Heart left ventricle (tissue), 13 donors: ENCODE data around the gene PHF11.

Experiments
- CTCF ChIP-seq, 12 donors: fragments of 200-600 bp; sonication (generic) in 4 of 12; IDR thresholded peaks; one replicate each; pipeline versions ENCODE4 v1.5.0 to v1.8.0; 2018 to 2022; ENCODE audit warnings: antibody characterized with exemption in 12 of 12, mild to moderate bottlenecking in 5 of 12
- POLR2A ChIP-seq, 2 donors: fragments of 450-650 bp; IDR thresholded peaks; one replicate each; pipeline ENCODE4 v1.6.1; 2017; ENCODE audit warnings: antibody characterized with exemption in 2 of 2, mild to moderate bottlenecking in 2 of 2, moderate library complexity in 2 of 2
- donor health status: ischemic (EF 13 %, LVEDD 7.1; RV severe dilation, severe dysfunction).
- donor health status: DM: no; HTN: yes; CAD: no.
- donor health status: DM: no; HTN: no; CAD: no.
- donor health status: ischemic (EF 25% LVEDD 6.9; RV normal size, moderate dysfunction).
- donor health status: ischemic (EF 25% LVEDD 5.7; RV mildly dilated, moderate dysfunction).
- donor health status: ischemic (EF 35%, LVEDD 5.7; RV mildly dilated, moderate dysfunction).
- donor health status: nonischemic (EF 11% LVEDD 7.7; RV severe dilation, severe dysfunction).
- donor health status: DM: yes; HTN: yes; CAD: no.
- donor health status: PGD.
- donor health status: ischemic (EF 29% LVEDD 5.4; RV normal size, mild dysfunction).
- donor health status: nonischemic (EF 23%, LVEDD 6.1; RV moderate dilation, normal function).

DNA sequence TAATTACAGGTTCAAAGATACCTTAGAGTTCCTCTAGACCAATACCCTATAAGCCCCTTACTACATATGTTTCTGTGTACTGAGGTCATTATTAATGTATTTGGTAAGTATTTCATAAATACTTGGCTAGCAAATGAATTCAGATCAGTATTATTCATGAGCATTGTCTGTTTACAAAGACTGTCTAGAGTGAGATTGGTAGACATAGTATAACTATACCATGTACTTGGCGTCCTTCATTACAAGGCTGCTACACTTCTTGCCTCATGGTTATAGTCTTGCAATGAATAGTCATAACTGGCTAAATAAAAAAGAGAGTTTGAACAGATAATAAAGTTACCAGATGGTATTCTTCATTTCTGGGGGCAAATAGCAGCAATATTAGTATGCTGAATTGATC lies 39.6 kb upstream of the PHF11 start:
- no peak for TF ChIP-seq POLR2A (IDR thresholded peaks at IDR 0.05)
- no peak for TF ChIP-seq CTCF (IDR thresholded peaks at IDR 0.05)
